Hematopoietic multipotent progenitor cell treated with erythropoietin and hydrocortisone succinate and interleukin-3 and kit ligand, for 4 days (in vitro differentiated cells): ENCODE data around the gene FBXL14.
A peak's percentile ranks its signal among the peaks of the same experiment; 100 is the strongest.
"Not testable (repeated sequence)": the region's sequence is repeated elsewhere in the genome, so short reads cannot be mapped to it uniquely, and the experiment has no call there.

Experiments
- DNase-seq: peaks from one replicate; pipeline ENCODE4 v3.0.0-alpha.2; 2015

FBXL14 gene

GRCh38 chr12:1566449-1567135 lies 27.8 kb downstream of the FBXL14 start:
- DNase-seq, result peak; percentile 31

- no peak for DNase-seq
These were observed 29.2 kb downstream of the FBXL14 start for GRCh38 chr12:1565172-1565571.

- no peak for DNase-seq
These were observed 30.3 kb downstream of the FBXL14 start for GRCh38 chr12:1564067-1564466.

- DNase-seq, result no peak
These were observed 31.5 kb downstream of the FBXL14 start for GRCh38 chr12:1562813-1563407.

- no peak for DNase-seq
These were observed 33.7 kb downstream of the FBXL14 start for GRCh38 chr12:1560704-1561103.

GRCh38 chr12:1559676-1560091 lies 34.7 kb downstream of the FBXL14 start:
- no peak for DNase-seq

GRCh38 chr12:1558108-1558507 lies 36.3 kb downstream of the FBXL14 start:
- not testable (repeated sequence) for DNase-seq

GRCh38 chr12:1553987-1554982 lies 40.1 kb downstream of the FBXL14 start:
- DNase-seq, result no peak

- DNase-seq, result no peak
These were observed 40.8 kb downstream of the FBXL14 start for GRCh38 chr12:1553536-1553935.

- DNase-seq, result no peak
These were observed 41.4 kb downstream of the FBXL14 start for GRCh38 chr12:1552911-1553491.

- DNase-seq, result no peak
These were observed 42.2 kb downstream of the FBXL14 start for GRCh38 chr12:1552171-1552570.

- DNase-seq, result no peak
These were observed 42.9 kb downstream of the FBXL14 start for GRCh38 chr12:1551496-1551895.

- DNase-seq, result no peak
These were observed 47.3 kb downstream of the FBXL14 start for GRCh38 chr12:1546931-1547640.

GRCh38 chr12:1544996-1545700 lies 49.2 kb downstream of the FBXL14 start:
- DNase-seq, result peak; percentile 37

- peak; percentile 23 for DNase-seq
These were observed 51.8 kb downstream of the FBXL14 start for GRCh38 chr12:1542599-1542998.

GRCh38 chr12:1540690-1541089 lies 53.7 kb downstream of the FBXL14 start:
- DNase-seq, result no peak

- DNase-seq, result no peak
These were observed 55.2 kb downstream of the FBXL14 start for GRCh38 chr12:1539135-1539534.

GRCh38 chr12:1536817-1537216 lies 57.6 kb downstream of the FBXL14 start:
- DNase-seq, result no peak

- peak; percentile 64 for DNase-seq
These were observed 59.6 kb downstream of the FBXL14 start for GRCh38 chr12:1534748-1535147.

- peak; percentile 74 for DNase-seq
These were observed 60.6 kb downstream of the FBXL14 start for GRCh38 chr12:1533602-1534304.

GRCh38 chr12:1533205-1533601 lies 61.2 kb downstream of the FBXL14 start:
- peak; percentile 83 for DNase-seq
